K562 (cell line): ENCODE results near the gene NDUFAF2. TPM values are rescaled to one million over a fixed set of nuclear protein-coding genes. Genes with fewer than 3 reads are reported as not detected.

Experiments
- ATAC-seq: fragments of 200-7000 bp; cut with Tn5 transposase; 3 replicates; pipeline ENCODE4 v1.9.1; 2020; ENCODE audit warnings: moderate library complexity
- BruUV-seq: library from RNA; stranded (reverse); fragments of 400-500 nt; replicated peaks from 2 replicates; lab custom pipeline; 2021; lab: Mats Ljungman, UMichigan
- CTCF ChIA-PET: fragments of 300-600 bp; formaldehyde crosslinking; extraction: SDS; loops from one replicate; lab custom pipeline; 2021; ENCODE audit warnings: low intra/inter-chr PET ratio; lab: Yijun Ruan, JAX
- POLR2A ChIA-PET: fragments of 300-600, 350-650 bp; sonication (Branson Sonifier 250); formaldehyde crosslinking; extraction: SDS; loops from one replicate; lab custom pipeline; 2021; ENCODE audit warnings: antibody characterized with exemption, inconsistent platforms; lab: Yijun Ruan, JAX
- DNase-seq, 4 experiments: peaks; one replicate each; pipeline versions ENCODE4 v3.0.0 to v3.0.0-alpha.2; 2011 to 2018; ENCODE audit warnings: low spot score in 3 of 4, mixed read lengths in 3 of 4; ENCODE audit errors: extremely low read depth in 1 of 4
- FAIRE-seq: peaks from 2 replicates; lab custom pipeline; 2011; peaks lifted over from hg19 to GRCh38; lab: Jason Lieb, UNC
- H2AFZ ChIP-seq: 2 replicates; pipeline ENCODE4 v1.6.0; 2011; ENCODE audit warnings: low read depth, low read length, control low read depth, inconsistent platforms
- H3K27ac ChIP-seq: fragments of 200-600 bp; 3 replicates; pipeline ENCODE4 v1.8.0; 2011; ENCODE audit warnings: low read depth, mild to moderate bottlenecking, control low read depth, inconsistent platforms, low read length, moderate library complexity, mixed read lengths; ENCODE audit errors: extremely low read depth
- H3K27me3 ChIP-seq, 2 experiments: fragments of 300-600 bp in 1 of 2; 2 replicates in 1 of 2; 3 replicates in 1 of 2; pipeline versions ENCODE4 v1.6.0 to v1.8.0; 2011; ENCODE audit warnings: inconsistent platforms in 2 of 2, low read length in 2 of 2, mild to moderate bottlenecking in 1 of 2, mixed read lengths in 1 of 2, moderate library complexity in 1 of 2; ENCODE audit not compliant: control insufficient read depth in 2 of 2, insufficient read depth in 2 of 2
- H3K36me3 ChIP-seq: fragments of 300-600 bp; 3 replicates; pipeline ENCODE4 v1.8.0; 2011; ENCODE audit warnings: mild to moderate bottlenecking, low read length, inconsistent platforms; ENCODE audit not compliant: control insufficient read depth, insufficient read depth
- H3K4me1 ChIP-seq, 2 experiments: fragments of 200-600 bp in 1 of 2; replicated peaks in 1 of 2; 2 replicates in 1 of 2; 3 replicates in 1 of 2; pipeline versions ENCODE4 v1.5.1 to v1.8.0; 2011; ENCODE audit warnings: inconsistent platforms in 2 of 2, low read length in 2 of 2, mild to moderate bottlenecking in 1 of 2, mixed read lengths in 1 of 2, moderate library complexity in 1 of 2; ENCODE audit not compliant: control insufficient read depth in 2 of 2, insufficient read depth in 2 of 2
- H3K4me2 ChIP-seq: 2 replicates; pipeline ENCODE4 v1.6.1; 2011; ENCODE audit warnings: low read length, control low read depth, inconsistent platforms, mixed read lengths; ENCODE audit not compliant: insufficient read depth
- H3K4me3 ChIP-seq: fragments of 200-600 bp; sonication (generic), shearing (Covaris generic); 2 replicates; pipeline ENCODE4 v1.5.1; 2016; ENCODE audit warnings: control low read depth, inconsistent platforms
- H3K79me2 ChIP-seq: fragments of 200-600 bp; 3 replicates; pipeline ENCODE4 v1.8.0; 2011; ENCODE audit warnings: low read length, inconsistent platforms; ENCODE audit not compliant: control insufficient read depth, insufficient read depth
- H3K9ac ChIP-seq, 2 experiments: 2 replicates each; pipeline versions ENCODE4 v1.6.0 to v1.6.1; 2011; ENCODE audit warnings: low read depth in 2 of 2, low read length in 2 of 2, control low read depth in 1 of 2, inconsistent platforms in 1 of 2, mild to moderate bottlenecking in 1 of 2, mixed read lengths in 1 of 2; ENCODE audit not compliant: insufficient read depth in 1 of 2
- H3K9me1 ChIP-seq: one replicate; pipeline ENCODE4 v1.6.0; 2011; ENCODE audit warnings: inconsistent platforms, mild to moderate bottlenecking, low read length, moderate library complexity; ENCODE audit not compliant: control insufficient read depth, insufficient read depth
- H3K9me3 ChIP-seq: replicated peaks from 2 replicates; pipeline ENCODE4 v1.5.1; 2011; ENCODE audit warnings: low read depth, low read length, inconsistent platforms; ENCODE audit not compliant: control insufficient read depth, insufficient read depth
- H4K20me1 ChIP-seq: replicated peaks from 2 replicates; pipeline ENCODE4 v1.6.1; 2011; ENCODE audit warnings: low read length, inconsistent platforms, mixed read lengths; ENCODE audit not compliant: control insufficient read depth, insufficient read depth
- CBX5 ChIP-seq: IDR thresholded peaks from 2 replicates; pipeline ENCODE4 v1.6.1; 2014; ENCODE audit warnings: low read depth, borderline replicate concordance
- CTBP1 ChIP-seq: fragments of 450-650 bp; IDR thresholded peaks from 2 replicates; pipeline ENCODE4 v1.6.1; 2016; ENCODE audit warnings: borderline replicate concordance
- CTCFL ChIP-seq: IDR thresholded peaks from 2 replicates; pipeline ENCODE4 v1.6.1; 2011; ENCODE audit warnings: borderline replicate concordance, low read depth, mild to moderate bottlenecking, moderate library complexity, low read length; ENCODE audit not compliant: insufficient read depth, poor library complexity, severe bottlenecking
- ELF2 ChIP-seq: fragments of 250-450 bp; sonication (Bioruptor Pico); IDR thresholded peaks from 2 replicates; pipeline ENCODE4 v1.5.0; 2021; ENCODE audit warnings: mild to moderate bottlenecking
- FUS ChIP-seq: fragments of 200-400 bp; formaldehyde crosslinking; optimal IDR thresholded peaks from 2 replicates; pipeline ENCODE3; 2017; ENCODE audit warnings: low read depth, low read length
- PML ChIP-seq: IDR thresholded peaks from 2 replicates; pipeline ENCODE4 v1.6.1; 2012; ENCODE audit warnings: low read length, inconsistent platforms
- SIRT6 ChIP-seq: IDR thresholded peaks from one replicate; pipeline ENCODE4 v1.6.1; 2012; ENCODE audit warnings: low read depth, mild to moderate bottlenecking, control low read depth, inconsistent platforms, low read length, moderate library complexity
- WGBS: fragments of 100-300 bp; shearing (Covaris generic); methylation state at CpG from one replicate; pipeline ENCODE4 v1.1.6; 2016; ENCODE audit warnings: low coverage, mixed read lengths; ENCODE audit not compliant: insufficient coverage; ENCODE audit errors: missing lambda C conversion rate; 5-methylcytosine and 5-hydroxymethylcytosine counted together
- in situ Hi-C: fragments of 300-500 bp; cut with MboI; formaldehyde crosslinking; loops from 4 replicates; pipeline ENCODE4 v1.15.0; 2018; ENCODE audit warnings: inconsistent platforms, mixed read lengths
- intact Hi-C: fragments of 100-400 bp; cut with micrococcal nuclease; formaldehyde crosslinking; loops from 2 replicates; pipeline ENCODE4 v1.14.2; 2022
- polyA plus RNA-seq, 8 experiments: library from polyadenylated mRNA; depleted of rRNA in 4 of 8; stranded (reverse) in 5 of 8; unstranded in 3 of 8; fragments of >200 nt; fragmentation: Nextera tagmentation in 2 of 8; fragmentation: Illumina TruSeq in 1 of 8; extraction: Ambion mirVana in 2 of 8; extraction: Trizol in 1 of 8; gene quantifications; 2 replicates each; pipeline versions ENCODE4 v1.2.1 to v1.2.3, GENCODE V29; 2011 to 2014; ENCODE audit warnings: inconsistent platforms in 1 of 8, missing spikeins in 1 of 8
- total RNA-seq, 7 experiments: library from RNA; depleted of rRNA in 6 of 7; stranded (reverse); fragments of >200 nt in 6 of 7; fragmentation: Illumina TruSeq in 2 of 7; extraction: Trizol in 2 of 7; gene quantifications; 2 replicates each; pipeline versions ENCODE4 v1.2.1 to v1.2.3, GENCODE V29; 2011 to 2021; ENCODE audit warnings: low replicate concordance in 1 of 7
- TF ChIP-seq, protein P1 (sequence below): sonication (generic); formaldehyde crosslinking; IDR thresholded peaks from 2 replicates; pipeline ENCODE4 v1.8.1; 2023; ENCODE audit warnings: mild to moderate bottlenecking, missing genetic modification reagents
- TF ChIP-seq, protein P2 (sequence below), 2 experiments: fragments of 450-650 bp; formaldehyde crosslinking in 1 of 2; IDR thresholded peaks; 2 replicates each; pipeline versions ENCODE4 v1.4.0 to v1.6.1; 2014 to 2020; ENCODE audit warnings: mild to moderate bottlenecking in 2 of 2, borderline replicate concordance in 1 of 2, low read depth in 1 of 2

Gene NDUFAF2
- total and polyA plus RNA-seq, 9 of the 15 experiments (the other 6 are each of a cell fraction or from before 2014, with no cell fraction given) = 56.0 to 155 (median 95.9) TPM

GRCh38 chr5:61050292-61050691 lies 105.3 kb downstream of the NDUFAF2 start:
- in situ Hi-C loops = loop anchor here (25.0 kb wide), 1 partner anchor 587 kb away; no protein-coding TSS in a partner anchor
- no peak overlapping the region for H2AFZ ChIP-seq
- no peaks in the 10 kb centered on the region for H3K79me2 ChIP-seq
- H3K27ac ChIP-seq = no peak overlapping the region
- no TSS peak for BruUV-seq
- no peaks in the 10 kb centered on the region for H3K27me3 ChIP-seq
- no peaks in the 10 kb centered on the region for H3K9me3 ChIP-seq
- H3K9ac ChIP-seq = no peak overlapping the region
- ATAC-seq (no peak), DNase-seq (no peak), FAIRE-seq (no peak)
- H3K4me3 ChIP-seq = no peak overlapping the region
- no peaks in the 10 kb centered on the region for H3K36me3 ChIP-seq
- no peak overlapping the region for H3K4me2 ChIP-seq
- intact Hi-C loops = loop anchor here (5.0 to 10.0 kb wide), 4 partner anchors 95 to 892 kb away; partner anchors contain the start of gene SMIM15
- ChIA-PET POLR2A (no interaction called here), CTCF (no interaction called here)
- no peaks in the 10 kb centered on the region for H3K4me1 ChIP-seq
- WGBS = 100% methylated on average over 1 of the region's 1 CpG
- H3K9me1 ChIP-seq = no peaks in the 10 kb centered on the region
- no peaks in the 10 kb centered on the region for H4K20me1 ChIP-seq
- no peak for TF ChIP-seq PML
- no peak for TF ChIP-seq ELF2 (CRISPR knock-in tag)
- no peak for TF ChIP-seq SIRT6
- TF ChIP-seq CTCFL = no peak
- TF ChIP-seq CTBP1 = no peak
- TF ChIP-seq, protein P1, sequence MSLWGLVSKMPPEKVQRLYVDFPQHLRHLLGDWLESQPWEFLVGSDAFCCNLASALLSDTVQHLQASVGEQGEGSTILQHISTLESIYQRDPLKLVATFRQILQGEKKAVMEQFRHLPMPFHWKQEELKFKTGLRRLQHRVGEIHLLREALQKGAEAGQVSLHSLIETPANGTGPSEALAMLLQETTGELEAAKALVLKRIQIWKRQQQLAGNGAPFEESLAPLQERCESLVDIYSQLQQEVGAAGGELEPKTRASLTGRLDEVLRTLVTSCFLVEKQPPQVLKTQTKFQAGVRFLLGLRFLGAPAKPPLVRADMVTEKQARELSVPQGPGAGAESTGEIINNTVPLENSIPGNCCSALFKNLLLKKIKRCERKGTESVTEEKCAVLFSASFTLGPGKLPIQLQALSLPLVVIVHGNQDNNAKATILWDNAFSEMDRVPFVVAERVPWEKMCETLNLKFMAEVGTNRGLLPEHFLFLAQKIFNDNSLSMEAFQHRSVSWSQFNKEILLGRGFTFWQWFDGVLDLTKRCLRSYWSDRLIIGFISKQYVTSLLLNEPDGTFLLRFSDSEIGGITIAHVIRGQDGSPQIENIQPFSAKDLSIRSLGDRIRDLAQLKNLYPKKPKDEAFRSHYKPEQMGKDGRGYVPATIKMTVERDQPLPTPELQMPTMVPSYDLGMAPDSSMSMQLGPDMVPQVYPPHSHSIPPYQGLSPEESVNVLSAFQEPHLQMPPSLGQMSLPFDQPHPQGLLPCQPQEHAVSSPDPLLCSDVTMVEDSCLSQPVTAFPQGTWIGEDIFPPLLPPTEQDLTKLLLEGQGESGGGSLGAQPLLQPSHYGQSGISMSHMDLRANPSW (CRISPR knock-in tag) = no peak
- TF ChIP-seq FUS = no peak
- TF ChIP-seq, protein P2, sequence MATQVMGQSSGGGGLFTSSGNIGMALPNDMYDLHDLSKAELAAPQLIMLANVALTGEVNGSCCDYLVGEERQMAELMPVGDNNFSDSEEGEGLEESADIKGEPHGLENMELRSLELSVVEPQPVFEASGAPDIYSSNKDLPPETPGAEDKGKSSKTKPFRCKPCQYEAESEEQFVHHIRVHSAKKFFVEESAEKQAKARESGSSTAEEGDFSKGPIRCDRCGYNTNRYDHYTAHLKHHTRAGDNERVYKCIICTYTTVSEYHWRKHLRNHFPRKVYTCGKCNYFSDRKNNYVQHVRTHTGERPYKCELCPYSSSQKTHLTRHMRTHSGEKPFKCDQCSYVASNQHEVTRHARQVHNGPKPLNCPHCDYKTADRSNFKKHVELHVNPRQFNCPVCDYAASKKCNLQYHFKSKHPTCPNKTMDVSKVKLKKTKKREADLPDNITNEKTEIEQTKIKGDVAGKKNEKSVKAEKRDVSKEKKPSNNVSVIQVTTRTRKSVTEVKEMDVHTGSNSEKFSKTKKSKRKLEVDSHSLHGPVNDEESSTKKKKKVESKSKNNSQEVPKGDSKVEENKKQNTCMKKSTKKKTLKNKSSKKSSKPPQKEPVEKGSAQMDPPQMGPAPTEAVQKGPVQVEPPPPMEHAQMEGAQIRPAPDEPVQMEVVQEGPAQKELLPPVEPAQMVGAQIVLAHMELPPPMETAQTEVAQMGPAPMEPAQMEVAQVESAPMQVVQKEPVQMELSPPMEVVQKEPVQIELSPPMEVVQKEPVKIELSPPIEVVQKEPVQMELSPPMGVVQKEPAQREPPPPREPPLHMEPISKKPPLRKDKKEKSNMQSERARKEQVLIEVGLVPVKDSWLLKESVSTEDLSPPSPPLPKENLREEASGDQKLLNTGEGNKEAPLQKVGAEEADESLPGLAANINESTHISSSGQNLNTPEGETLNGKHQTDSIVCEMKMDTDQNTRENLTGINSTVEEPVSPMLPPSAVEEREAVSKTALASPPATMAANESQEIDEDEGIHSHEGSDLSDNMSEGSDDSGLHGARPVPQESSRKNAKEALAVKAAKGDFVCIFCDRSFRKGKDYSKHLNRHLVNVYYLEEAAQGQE (IDR thresholded peaks at IDR 0.05; ENCODE audit: borderline replicate concordance) = no peak
- TF ChIP-seq, protein P2 (CRISPR knock-in tag; IDR thresholded peaks at IDR 0.05; ENCODE audit: low read depth) = no peak
- no peak for TF ChIP-seq CBX5
